Uterus (tissue), 2 donors: ENCODE results near the gene JADE2.

Experiments used
- POLR2A ChIP-seq, 2 donors: fragments of 450-650 bp; IDR thresholded peaks; one replicate each; pipeline ENCODE4 v1.6.1; 2016; ENCODE audit warnings: antibody characterized with exemption in 2 of 2, mild to moderate bottlenecking in 1 of 2, moderate library complexity in 1 of 2
- TF ChIP-seq, protein P1 (sequence below), 4 experiments: fragments of 200-600 bp in 2 of 4; fragments of 450-650 bp in 2 of 4; sonication (generic) in 2 of 4; IDR thresholded peaks; one replicate each; pipeline ENCODE4 v1.5.1; 2016 to 2019; ENCODE audit warnings: antibody characterized with exemption in 4 of 4, mild to moderate bottlenecking in 2 of 4, moderate library complexity in 1 of 4

DNA sequence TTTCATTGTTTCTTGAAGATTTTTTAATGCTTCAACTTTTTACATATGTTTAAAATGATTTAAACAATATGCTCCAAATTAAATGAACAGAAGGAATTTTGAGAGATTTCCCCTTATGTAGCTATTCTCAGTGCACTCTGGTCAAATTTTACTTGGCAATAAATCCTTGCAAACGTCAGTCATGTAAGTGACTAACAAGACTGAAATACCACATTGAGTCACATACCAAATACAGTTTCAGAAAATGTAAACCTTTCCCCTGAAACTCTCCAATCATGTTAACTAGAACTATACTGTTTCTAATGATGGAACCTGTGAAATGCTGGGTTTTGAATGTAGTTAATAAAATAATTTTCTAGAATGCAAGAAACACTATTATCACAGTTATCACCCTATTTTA is 77.6 kb downstream of the JADE2 start:
- TF ChIP-seq, protein P1, sequence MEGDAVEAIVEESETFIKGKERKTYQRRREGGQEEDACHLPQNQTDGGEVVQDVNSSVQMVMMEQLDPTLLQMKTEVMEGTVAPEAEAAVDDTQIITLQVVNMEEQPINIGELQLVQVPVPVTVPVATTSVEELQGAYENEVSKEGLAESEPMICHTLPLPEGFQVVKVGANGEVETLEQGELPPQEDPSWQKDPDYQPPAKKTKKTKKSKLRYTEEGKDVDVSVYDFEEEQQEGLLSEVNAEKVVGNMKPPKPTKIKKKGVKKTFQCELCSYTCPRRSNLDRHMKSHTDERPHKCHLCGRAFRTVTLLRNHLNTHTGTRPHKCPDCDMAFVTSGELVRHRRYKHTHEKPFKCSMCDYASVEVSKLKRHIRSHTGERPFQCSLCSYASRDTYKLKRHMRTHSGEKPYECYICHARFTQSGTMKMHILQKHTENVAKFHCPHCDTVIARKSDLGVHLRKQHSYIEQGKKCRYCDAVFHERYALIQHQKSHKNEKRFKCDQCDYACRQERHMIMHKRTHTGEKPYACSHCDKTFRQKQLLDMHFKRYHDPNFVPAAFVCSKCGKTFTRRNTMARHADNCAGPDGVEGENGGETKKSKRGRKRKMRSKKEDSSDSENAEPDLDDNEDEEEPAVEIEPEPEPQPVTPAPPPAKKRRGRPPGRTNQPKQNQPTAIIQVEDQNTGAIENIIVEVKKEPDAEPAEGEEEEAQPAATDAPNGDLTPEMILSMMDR (IDR thresholded peaks at IDR 0.05), result no peak
- no peak for TF ChIP-seq POLR2A (IDR thresholded peaks at IDR 0.05)
